Parathyroid adenoma (tissue), 2 donors: ENCODE data around the gene TMEM132D.
"Not testable (repeated sequence)": the region's sequence is repeated elsewhere in the genome, so short reads cannot be mapped to it uniquely, and the experiment has no call there.

Source experiments
- H2AFZ ChIP-seq: fragments of 300-600 bp; sonication (generic); one replicate; pipeline ENCODE4 v1.7.0; 2017; ENCODE audit warnings: antibody characterized with exemption, mild to moderate bottlenecking
- H3K27ac ChIP-seq: fragments of 300-600 bp; sonication (generic); one replicate; pipeline ENCODE4 v1.7.0; 2017
- H3K27me3 ChIP-seq: fragments of 300-600 bp; sonication (generic); one replicate; pipeline ENCODE4 v1.7.0; 2017; ENCODE audit warnings: low read length; ENCODE audit not compliant: control insufficient read depth, insufficient read depth
- H3K36me3 ChIP-seq: fragments of 300-600 bp; sonication (generic); one replicate; pipeline ENCODE4 v1.7.0; 2017; ENCODE audit warnings: low read length; ENCODE audit not compliant: control insufficient read depth, insufficient read depth
- H3K4me1 ChIP-seq: fragments of 300-600 bp; sonication (generic); one replicate; pipeline ENCODE4 v1.7.0; 2017; ENCODE audit warnings: control low read depth
- H3K4me2 ChIP-seq: fragments of 300-600 bp; sonication (generic); one replicate; pipeline ENCODE4 v1.7.0; 2017; ENCODE audit warnings: low read length
- H3K4me3 ChIP-seq: fragments of 300-600 bp; sonication (generic); one replicate; pipeline ENCODE4 v1.7.0; 2017; ENCODE audit warnings: low read depth, low read length
- H3K79me2 ChIP-seq: fragments of 300-600 bp; sonication (generic); one replicate; pipeline ENCODE4 v1.7.0; 2017; ENCODE audit warnings: control low read depth
- H3K9ac ChIP-seq: fragments of 300-600 bp; sonication (generic); one replicate; pipeline ENCODE4 v1.7.0; 2017; ENCODE audit warnings: mild to moderate bottlenecking
- H3K9me3 ChIP-seq: fragments of 300-600 bp; sonication (generic); one replicate; pipeline ENCODE4 v1.7.0; 2017; ENCODE audit warnings: low read length; ENCODE audit not compliant: control insufficient read depth
- CTCF ChIP-seq: fragments of 300-600 bp; sonication (generic); IDR thresholded peaks from one replicate; pipeline ENCODE4 v1.7.0; 2017; ENCODE audit warnings: antibody characterized with exemption, mild to moderate bottlenecking
- donor health status: primary hyperparathyroidism.

Gene TMEM132D

GRCh38 chr12:129063600-129063999, 840.2 kb downstream of the TMEM132D start:
- Histone ChIP-seq H3K4me3 (no peak overlapping the region), H3K27ac (no peak overlapping the region), H2AFZ (no peak overlapping the region), H3K9ac (no peak overlapping the region), H3K36me3 (no peaks in the 10 kb centered on the region), H3K27me3 (peaks cover 3% of the 10 kb centered on the region), H3K79me2 (no peaks in the 10 kb centered on the region), H3K4me1 (no peaks in the 10 kb centered on the region), H3K9me3 (no peaks in the 10 kb centered on the region), H3K4me2 (no peak overlapping the region)
- no peak for TF ChIP-seq CTCF

- Histone ChIP-seq H3K9me3 (no peaks in the 10 kb centered on the region), H3K9ac (no peak overlapping the region), H2AFZ (no peak overlapping the region), H3K4me3 (no peak overlapping the region), H3K4me2 (no peak overlapping the region), H3K79me2 (no peaks in the 10 kb centered on the region), H3K27ac (no peak overlapping the region), H3K27me3 (no peaks in the 10 kb centered on the region), H3K36me3 (no peaks in the 10 kb centered on the region), H3K4me1 (no peaks in the 10 kb centered on the region)
- TF ChIP-seq CTCF, result no peak
These were observed 850.6 kb downstream of the TMEM132D start for GRCh38 chr12:129053232-129053631.

- TF ChIP-seq CTCF, result no peak
- Histone ChIP-seq H3K4me3 (no peak overlapping the region), H3K27me3 (no peaks in the 10 kb centered on the region), H3K27ac (no peak overlapping the region), H3K36me3 (no peaks in the 10 kb centered on the region), H3K4me1 (no peaks in the 10 kb centered on the region), H2AFZ (no peak overlapping the region), H3K9me3 (no peaks in the 10 kb centered on the region), H3K4me2 (no peak overlapping the region), H3K9ac (no peak overlapping the region), H3K79me2 (no peaks in the 10 kb centered on the region)
These were observed 851.5 kb downstream of the TMEM132D start for GRCh38 chr12:129052373-129052772.

- H3K9me3 ChIP-seq, result no peaks in the 10 kb centered on the region
- no peak overlapping the region for H3K4me2 ChIP-seq
- H3K36me3 ChIP-seq, result no peaks in the 10 kb centered on the region
- H3K4me1 ChIP-seq, result no peaks in the 10 kb centered on the region
- no peak overlapping the region for H2AFZ ChIP-seq
- H3K79me2 ChIP-seq, result no peaks in the 10 kb centered on the region
- no peak overlapping the region for H3K27ac ChIP-seq
- TF ChIP-seq CTCF, result no peak
- no peaks in the 10 kb centered on the region for H3K27me3 ChIP-seq
- H3K9ac ChIP-seq, result no peak overlapping the region
- no peak overlapping the region for H3K4me3 ChIP-seq
These were observed 853.9 kb downstream of the TMEM132D start for GRCh38 chr12:129049917-129050316.

- not testable (repeated sequence) for H3K27ac ChIP-seq, H3K4me2 ChIP-seq, H3K9me3 ChIP-seq, H3K4me1 ChIP-seq, H3K79me2 ChIP-seq, H2AFZ ChIP-seq, H3K9ac ChIP-seq, H3K36me3 ChIP-seq, H3K4me3 ChIP-seq, H3K27me3 ChIP-seq
These were observed 860.5 kb downstream of the TMEM132D start for GRCh38 chr12:129043334-129043733.
